Stimulated activated naive B cell treated with anti-CD40 and anti-IgM and Interleukin-4, amounts not matched to agents 10 μg/mL and 1 μg/mL and 100 μg/mL, for 72 hours (primary cell): ENCODE results near the gene TDRD12.

Experiments
- ATAC-seq, 2 donors: fragments of 150-1000 bp; cut with Tn5 transposase; replicated peaks; 2 replicates each; pipeline ENCODE4 v1.10.0; 2021; ENCODE audit warnings: moderate library complexity in 1 of 2
- DNase-seq: peaks from one replicate; pipeline ENCODE4 v3.0.0; 2021
- H3K27ac Mint-ChIP-seq: one replicate; pipeline ENCODE4 v1.8.0; 2022; ENCODE audit warnings: mild to moderate bottlenecking, mixed read lengths
- H3K27me3 Mint-ChIP-seq, 2 donors: one replicate each; pipeline ENCODE4 v1.8.0; 2022; ENCODE audit warnings: mixed read lengths in 2 of 2
- H3K36me3 Mint-ChIP-seq, 2 donors: one replicate each; pipeline ENCODE4 v1.8.0; 2022; ENCODE audit warnings: mixed read lengths in 2 of 2, mild to moderate bottlenecking in 1 of 2
- H3K4me1 Mint-ChIP-seq, 2 donors: one replicate each; pipeline ENCODE4 v1.8.0; 2022; ENCODE audit warnings: mixed read lengths in 2 of 2, mild to moderate bottlenecking in 1 of 2
- H3K4me3 Mint-ChIP-seq, 2 donors: one replicate each; pipeline ENCODE4 v1.8.0; 2022; ENCODE audit warnings: mild to moderate bottlenecking in 2 of 2, mixed read lengths in 2 of 2, moderate library complexity in 1 of 2
- H3K9me3 Mint-ChIP-seq, 2 donors: one replicate each; pipeline ENCODE4 v1.8.0; 2022; ENCODE audit warnings: mixed read lengths in 2 of 2, mild to moderate bottlenecking in 1 of 2

Gene TDRD12, protein sequence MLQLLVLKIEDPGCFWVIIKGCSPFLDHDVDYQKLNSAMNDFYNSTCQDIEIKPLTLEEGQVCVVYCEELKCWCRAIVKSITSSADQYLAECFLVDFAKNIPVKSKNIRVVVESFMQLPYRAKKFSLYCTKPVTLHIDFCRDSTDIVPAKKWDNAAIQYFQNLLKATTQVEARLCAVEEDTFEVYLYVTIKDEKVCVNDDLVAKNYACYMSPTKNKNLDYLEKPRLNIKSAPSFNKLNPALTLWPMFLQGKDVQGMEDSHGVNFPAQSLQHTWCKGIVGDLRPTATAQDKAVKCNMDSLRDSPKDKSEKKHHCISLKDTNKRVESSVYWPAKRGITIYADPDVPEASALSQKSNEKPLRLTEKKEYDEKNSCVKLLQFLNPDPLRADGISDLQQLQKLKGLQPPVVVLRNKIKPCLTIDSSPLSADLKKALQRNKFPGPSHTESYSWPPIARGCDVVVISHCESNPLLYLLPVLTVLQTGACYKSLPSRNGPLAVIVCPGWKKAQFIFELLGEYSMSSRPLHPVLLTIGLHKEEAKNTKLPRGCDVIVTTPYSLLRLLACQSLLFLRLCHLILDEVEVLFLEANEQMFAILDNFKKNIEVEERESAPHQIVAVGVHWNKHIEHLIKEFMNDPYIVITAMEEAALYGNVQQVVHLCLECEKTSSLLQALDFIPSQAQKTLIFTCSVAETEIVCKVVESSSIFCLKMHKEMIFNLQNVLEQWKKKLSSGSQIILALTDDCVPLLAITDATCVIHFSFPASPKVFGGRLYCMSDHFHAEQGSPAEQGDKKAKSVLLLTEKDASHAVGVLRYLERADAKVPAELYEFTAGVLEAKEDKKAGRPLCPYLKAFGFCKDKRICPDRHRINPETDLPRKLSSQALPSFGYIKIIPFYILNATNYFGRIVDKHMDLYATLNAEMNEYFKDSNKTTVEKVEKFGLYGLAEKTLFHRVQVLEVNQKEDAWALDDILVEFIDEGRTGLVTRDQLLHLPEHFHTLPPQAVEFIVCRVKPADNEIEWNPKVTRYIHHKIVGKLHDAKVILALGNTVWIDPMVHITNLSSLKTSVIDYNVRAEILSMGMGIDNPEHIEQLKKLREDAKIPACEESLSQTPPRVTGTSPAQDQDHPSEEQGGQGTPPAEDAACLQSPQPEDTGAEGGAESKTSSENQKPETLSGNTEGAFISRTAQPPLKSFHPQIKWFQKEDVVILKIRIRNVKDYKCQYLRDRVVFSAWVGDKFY (N-terminal part only)

DNA sequence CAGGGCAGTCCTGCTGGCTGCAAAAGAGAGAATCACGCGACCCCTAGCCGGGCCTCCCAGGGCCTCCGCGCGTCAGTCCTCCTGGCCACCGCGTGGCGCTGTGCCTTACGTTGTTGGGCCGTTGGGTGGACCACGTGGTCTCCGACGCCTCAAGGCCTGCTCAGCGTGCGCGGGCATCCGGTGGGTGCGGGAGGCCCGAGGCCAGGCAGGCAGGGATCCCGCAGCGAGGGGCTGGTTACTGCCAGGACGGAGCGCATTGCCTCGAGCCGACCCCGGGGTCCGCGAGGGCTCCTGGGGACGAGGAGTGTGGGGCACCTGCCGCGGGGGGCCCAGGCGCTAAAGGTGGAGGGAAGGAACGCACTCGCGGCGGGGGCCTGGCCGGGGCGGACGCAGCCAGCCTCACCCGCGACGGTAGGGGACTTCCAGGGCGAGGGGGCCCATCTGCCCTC lies at the start of gene TDRD12:
Gene TDRD12, plus strand, starts transcription at position 157 of the 449 bp plus-strand sequence. CDS start 306 bp downstream, outside the sequence.
- ATAC-seq (no peak), DNase-seq (no peak)
- no peak within 1 kb of the TSS for H3K27ac Mint-ChIP-seq
- H3K36me3 Mint-ChIP-seq: peaks cover 9 to 23% of the 10 kb centered on the region in 2 donors
- H3K4me3 Mint-ChIP-seq: no peak within 1 kb of the TSS
- H3K9me3 Mint-ChIP-seq: peaks cover 0 to 3% of the 10 kb centered on the region in 2 donors
- H3K4me1 Mint-ChIP-seq: no peaks in the 10 kb centered on the region
- no peaks in the 10 kb centered on the region for H3K27me3 Mint-ChIP-seq

DNA sequence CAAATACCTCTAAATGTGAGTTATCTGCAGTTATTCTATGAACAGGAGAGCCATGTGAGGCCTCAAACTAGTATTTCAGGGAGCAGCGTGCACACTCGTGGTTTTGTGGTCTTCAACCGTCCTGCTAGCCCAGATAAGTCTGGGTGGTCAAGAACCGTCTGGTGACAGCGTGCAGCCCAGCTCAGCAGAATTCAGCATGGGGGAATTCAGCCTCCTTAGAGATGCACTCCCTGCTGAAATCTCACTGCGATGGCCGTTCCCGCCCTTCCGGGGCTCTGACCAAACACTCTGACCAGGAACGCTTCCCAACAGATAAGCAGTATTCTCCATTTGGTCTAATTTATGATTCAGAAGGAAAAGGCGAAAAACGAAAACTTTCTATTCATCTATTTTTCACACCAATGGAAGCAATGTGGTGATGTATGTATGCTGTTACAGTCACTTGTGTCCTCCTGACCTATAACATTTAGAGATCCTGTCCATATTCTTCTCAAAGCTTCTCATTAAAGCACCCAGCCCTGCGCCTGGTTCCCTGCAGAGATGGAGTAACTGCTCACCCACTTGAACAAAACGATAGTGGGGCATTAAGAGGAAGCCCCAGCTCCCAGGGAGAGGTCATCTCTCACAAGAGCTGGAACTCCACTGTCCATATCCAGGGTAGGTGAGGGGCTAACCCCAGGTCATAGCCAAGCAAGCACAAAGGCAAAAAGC lies 47.5 kb upstream of the TDRD12 start:
- Mint-ChIP-seq H3K4me1 (peaks cover 23 to 45% of the 10 kb centered on the region in 2 donors), H3K27me3 (peaks cover 6 to 9% of the 10 kb centered on the region in 2 donors), H3K36me3 (peaks cover 10 to 11% of the 10 kb centered on the region in 2 donors), H3K4me3 (no peak overlapping the region), H3K27ac (no peak overlapping the region), H3K9me3 (no peaks in the 10 kb centered on the region)
- DNase-seq: no peak
- ATAC-seq: no peak

DNA sequence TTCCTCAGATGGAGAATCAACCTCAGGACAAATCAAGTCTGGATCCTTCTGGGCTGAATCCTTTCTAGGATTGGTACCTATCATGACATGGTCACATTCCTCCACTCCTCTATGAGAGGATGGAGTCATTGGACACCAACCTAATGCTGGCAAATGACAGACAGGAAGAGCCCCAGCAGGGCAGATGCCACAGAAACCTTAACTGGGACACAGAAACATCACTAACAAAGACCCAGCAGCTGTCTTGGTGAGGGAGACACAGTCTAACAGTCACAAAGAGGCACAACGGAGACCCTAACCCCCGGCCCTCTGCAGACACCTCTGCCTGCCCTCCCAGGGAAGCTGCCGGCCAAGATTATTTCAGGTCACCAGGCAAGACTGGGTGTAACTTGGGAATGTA lies 46.7 kb upstream of the TDRD12 start:
- H3K9me3 Mint-ChIP-seq: no peaks in the 10 kb centered on the region
- no peak for ATAC-seq
- no peak for DNase-seq
- H3K36me3 Mint-ChIP-seq: peaks cover 9 to 10% of the 10 kb centered on the region in 2 donors
- H3K4me1 Mint-ChIP-seq: peaks cover 24 to 52% of the 10 kb centered on the region in 2 donors
- H3K4me3 Mint-ChIP-seq: peak overlapping the region in 1 of 2 donors; percentile 18
- no peak overlapping the region for H3K27ac Mint-ChIP-seq
- peaks cover 13 to 17% of the 10 kb centered on the region in 2 donors for H3K27me3 Mint-ChIP-seq

DNA sequence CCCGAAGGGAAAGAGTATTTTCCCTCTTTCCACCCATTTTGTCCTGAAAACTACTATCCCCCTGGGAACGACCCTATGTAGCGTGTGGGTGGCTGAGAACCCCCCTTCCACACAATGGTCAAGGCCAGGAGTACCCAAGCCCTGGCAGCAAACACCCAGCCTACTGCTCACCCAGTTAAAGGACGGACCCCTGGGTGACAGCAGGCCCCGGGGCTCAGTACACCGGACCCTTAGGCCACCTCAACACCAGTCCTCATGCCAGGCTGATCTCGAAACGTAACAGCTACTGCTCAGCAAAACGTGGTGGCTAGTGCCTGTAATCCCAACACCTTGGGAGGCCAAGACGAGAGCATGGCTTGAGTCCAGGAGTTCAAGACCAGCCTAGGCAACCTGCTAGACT lies 46.0 kb upstream of the TDRD12 start:
- no peak overlapping the region for H3K27ac Mint-ChIP-seq
- peaks cover 13 to 24% of the 10 kb centered on the region in 2 donors for H3K27me3 Mint-ChIP-seq
- no peaks in the 10 kb centered on the region for H3K9me3 Mint-ChIP-seq
- H3K4me3 Mint-ChIP-seq: peak overlapping the region; percentile 86 to 93
- peaks cover 9% of the 10 kb centered on the region in 2 donors for H3K36me3 Mint-ChIP-seq
- ATAC-seq (no peak), DNase-seq (no peak)
- peaks cover 24 to 52% of the 10 kb centered on the region in 2 donors for H3K4me1 Mint-ChIP-seq

DNA sequence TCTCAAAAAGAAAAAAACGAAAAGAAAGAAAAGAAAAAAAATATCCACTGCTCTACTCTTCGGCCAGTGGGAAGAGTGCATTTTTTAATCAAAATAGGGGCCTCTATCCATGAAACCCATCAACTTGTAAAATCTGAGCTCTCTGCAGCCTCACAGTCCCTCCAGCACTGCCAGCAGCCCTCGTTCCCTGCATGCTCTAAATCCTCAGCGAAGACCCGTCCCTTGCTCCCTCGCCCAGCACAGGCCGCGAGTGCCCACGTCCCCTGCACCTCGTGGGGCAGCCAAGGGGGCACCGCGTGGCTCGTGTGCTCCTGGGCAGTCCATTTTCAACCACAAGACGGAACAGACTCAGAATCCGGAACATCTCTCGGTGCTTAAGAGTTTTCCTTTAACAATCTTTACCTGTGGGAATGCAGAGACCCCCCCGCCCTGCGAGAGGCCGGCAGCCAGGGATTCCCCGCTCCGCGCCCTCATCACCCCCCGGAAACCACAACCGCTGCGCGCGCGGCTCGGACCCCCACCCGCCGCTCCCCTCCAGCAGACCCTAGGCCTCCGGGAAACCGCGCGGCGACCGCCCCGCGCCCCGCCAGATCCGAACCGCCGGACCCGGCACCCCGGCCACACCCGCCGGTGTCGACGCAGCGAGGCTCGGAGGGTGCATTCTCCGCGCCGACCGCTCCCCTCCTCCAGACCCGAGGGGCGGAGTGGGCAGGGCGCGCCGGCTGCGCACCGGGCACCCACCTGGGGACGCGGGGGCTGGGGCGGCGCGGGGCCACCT lies 45.2 kb upstream of the TDRD12 start:
- Mint-ChIP-seq H3K4me3 (peak overlapping the region; percentile 86 to 93), H3K9me3 (no peaks in the 10 kb centered on the region), H3K4me1 (peaks cover 22 to 52% of the 10 kb centered on the region in 2 donors), H3K36me3 (peaks cover 5 to 8% of the 10 kb centered on the region in 2 donors), H3K27ac (peak overlapping the region; percentile 94), H3K27me3 (peaks cover 13 to 24% of the 10 kb centered on the region in 2 donors)
- DNase-seq (no peak), ATAC-seq (no peak)

DNA sequence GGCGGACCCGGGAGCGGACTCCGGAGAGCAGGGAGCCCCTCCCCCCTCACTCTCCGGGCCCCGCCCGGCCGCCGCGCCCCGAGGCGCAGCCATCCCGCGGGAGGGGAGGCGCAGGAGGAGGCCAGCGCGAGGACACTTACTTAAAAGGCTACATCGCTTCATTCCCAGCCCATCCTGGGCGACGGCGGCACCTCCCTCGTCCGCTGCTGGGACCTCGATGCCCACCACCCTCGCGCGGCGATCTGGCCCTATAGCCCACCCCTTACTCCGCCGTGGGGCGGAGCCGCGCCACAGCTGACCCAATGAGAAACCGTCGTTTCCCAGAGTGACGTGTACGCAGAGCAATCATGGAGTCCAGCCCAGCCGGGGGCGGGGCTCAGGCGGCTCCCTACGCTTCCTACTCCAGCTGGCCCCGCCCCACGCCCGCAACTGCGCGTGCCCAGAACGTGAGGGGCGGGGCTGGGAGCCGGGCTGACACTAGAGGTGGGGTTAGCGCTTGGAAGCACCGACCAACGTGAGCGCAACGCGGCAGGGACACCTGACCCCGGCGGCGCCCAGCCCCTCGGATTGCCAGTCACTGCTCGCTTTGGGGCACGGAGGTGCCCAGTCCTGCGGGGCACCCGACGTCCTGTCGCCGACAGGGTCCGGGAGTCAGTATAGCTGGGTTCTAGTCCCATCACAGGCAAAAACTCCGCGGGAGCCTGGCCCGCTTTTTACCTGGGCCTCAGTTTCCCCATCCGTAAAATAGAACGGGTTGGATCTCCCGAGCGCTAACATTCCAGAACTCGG lies 44.4 kb upstream of the TDRD12 start, which contains the start of gene ANKRD27:
Gene ANKRD27, minus strand, starts transcription at position 250 of the 789 bp plus-strand sequence. CDS start 16,165 bp downstream, outside the sequence.
- ATAC-seq (peak; percentile 96 to 98), DNase-seq (peak; percentile 97)
- peak within 1 kb of the TSS; percentile 94 for H3K27ac Mint-ChIP-seq
- H3K27me3 Mint-ChIP-seq: peaks cover 13 to 24% of the 10 kb centered on the region in 2 donors
- H3K4me3 Mint-ChIP-seq: peak within 1 kb of the TSS; percentile 86 to 93
- no peaks in the 10 kb centered on the region for H3K9me3 Mint-ChIP-seq
- peaks cover 16 to 50% of the 10 kb centered on the region in 2 donors for H3K4me1 Mint-ChIP-seq
- peaks cover 0 to 3% of the 10 kb centered on the region in 2 donors for H3K36me3 Mint-ChIP-seq

DNA sequence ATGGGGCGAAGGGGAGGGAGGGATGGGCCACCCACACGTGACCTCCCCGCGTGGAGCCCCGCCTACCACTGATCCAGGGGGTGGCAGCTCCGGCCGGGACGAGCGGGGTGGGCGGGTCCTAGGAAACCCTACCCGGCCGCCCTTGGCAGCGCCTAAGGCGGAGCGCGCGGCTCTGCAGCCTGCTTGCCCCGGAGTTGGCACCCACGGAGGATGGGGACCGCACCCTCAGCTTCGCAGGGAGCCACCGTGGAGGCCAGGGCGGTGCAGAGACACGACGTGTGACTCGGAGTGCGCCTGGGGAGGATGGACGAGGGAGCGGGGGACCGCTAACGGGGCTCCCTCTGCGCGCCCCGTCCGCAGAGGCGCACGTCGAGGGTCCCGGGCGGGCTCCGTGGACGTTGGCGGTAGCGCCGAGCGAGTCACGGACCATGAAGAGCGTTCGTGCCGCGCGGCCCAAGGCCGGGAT lies 43.8 kb upstream of the TDRD12 start, which contains the start of gene RGS9BP:
Gene RGS9BP, plus strand, starts transcription at position 129 of the 466 bp plus-strand sequence. CDS start 416 bp downstream, outside the sequence.
- Mint-ChIP-seq H3K4me3 (peak within 1 kb of the TSS; percentile 84 to 86), H3K4me1 (peaks cover 16 to 47% of the 10 kb centered on the region in 2 donors), H3K27me3 (peaks cover 13 to 24% of the 10 kb centered on the region in 2 donors), H3K27ac (peak within 1 kb of the TSS; percentile 81), H3K9me3 (no peaks in the 10 kb centered on the region), H3K36me3 (peaks cover 0 to 3% of the 10 kb centered on the region in 2 donors)
- ATAC-seq (peak; percentile 31 to 33), DNase-seq (peak; percentile 32)

DNA sequence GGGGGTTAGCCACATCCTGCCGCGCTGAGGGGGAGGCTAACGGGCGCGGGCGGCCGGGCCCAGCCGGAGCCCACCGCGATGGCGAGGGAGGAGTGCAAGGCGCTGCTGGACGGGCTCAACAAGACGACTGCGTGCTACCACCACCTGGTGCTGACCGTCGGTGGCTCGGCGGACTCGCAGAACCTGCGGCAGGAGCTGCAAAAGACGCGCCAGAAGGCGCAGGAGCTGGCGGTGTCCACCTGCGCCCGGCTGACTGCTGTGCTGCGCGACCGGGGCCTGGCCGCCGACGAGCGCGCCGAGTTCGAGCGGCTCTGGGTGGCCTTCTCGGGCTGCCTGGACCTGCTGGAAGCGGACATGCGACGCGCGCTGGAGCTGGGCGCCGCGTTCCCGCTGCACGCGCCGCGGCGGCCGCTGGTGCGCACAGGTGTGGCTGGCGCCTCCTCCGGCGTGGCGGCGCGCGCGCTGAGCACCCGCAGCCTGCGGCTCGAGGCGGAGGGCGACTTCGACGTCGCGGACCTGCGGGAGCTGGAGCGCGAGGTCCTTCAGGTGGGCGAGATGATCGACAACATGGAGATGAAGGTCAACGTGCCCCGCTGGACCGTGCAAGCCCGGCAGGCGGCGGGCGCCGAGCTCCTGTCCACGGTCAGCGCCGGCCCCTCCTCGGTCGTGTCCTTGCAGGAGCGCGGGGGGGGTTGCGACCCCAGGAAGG lies 43.2 kb upstream of the TDRD12 start:
- DNase-seq: no peak
- H3K4me3 Mint-ChIP-seq: peak overlapping the region; percentile 84 to 86
- no peak for ATAC-seq
- peaks cover 16 to 47% of the 10 kb centered on the region in 2 donors for H3K4me1 Mint-ChIP-seq
- H3K27ac Mint-ChIP-seq: peak overlapping the region; percentile 81
- H3K36me3 Mint-ChIP-seq: peaks cover 0 to 3% of the 10 kb centered on the region in 2 donors
- H3K27me3 Mint-ChIP-seq: peaks cover 13 to 24% of the 10 kb centered on the region in 2 donors
- H3K9me3 Mint-ChIP-seq: no peaks in the 10 kb centered on the region

DNA sequence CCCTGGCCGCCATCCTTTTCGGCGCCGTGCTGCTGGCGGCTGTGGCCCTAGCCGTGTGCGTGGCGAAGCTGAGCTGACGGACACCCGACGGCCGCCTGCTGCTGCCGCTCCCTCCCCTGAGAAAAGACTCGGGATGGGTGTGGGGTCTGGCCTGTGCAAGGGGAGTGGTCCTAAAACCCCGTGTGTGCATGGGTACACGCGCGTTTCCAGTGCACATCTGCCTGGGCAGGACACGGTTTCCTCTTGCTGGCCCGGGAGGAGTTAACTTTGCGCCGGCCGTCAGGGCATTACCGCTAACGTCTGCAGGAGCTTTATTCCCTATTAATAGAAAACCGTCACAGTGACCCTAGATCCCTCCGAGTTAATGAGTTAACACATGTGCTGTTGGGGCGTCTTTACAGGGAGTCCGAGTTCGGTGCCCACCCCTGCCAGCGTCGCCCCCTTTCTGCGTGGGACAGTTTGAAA lies 42.6 kb upstream of the TDRD12 start:
- H3K27me3 Mint-ChIP-seq: peaks cover 13 to 24% of the 10 kb centered on the region in 2 donors
- no peaks in the 10 kb centered on the region for H3K9me3 Mint-ChIP-seq
- DNase-seq (no peak), ATAC-seq (no peak)
- peaks cover 0 to 3% of the 10 kb centered on the region in 2 donors for H3K36me3 Mint-ChIP-seq
- peaks cover 15 to 43% of the 10 kb centered on the region in 2 donors for H3K4me1 Mint-ChIP-seq
- H3K4me3 Mint-ChIP-seq: peak overlapping the region in 1 of 2 donors; percentile 30
- H3K27ac Mint-ChIP-seq: no peak overlapping the region

DNA sequence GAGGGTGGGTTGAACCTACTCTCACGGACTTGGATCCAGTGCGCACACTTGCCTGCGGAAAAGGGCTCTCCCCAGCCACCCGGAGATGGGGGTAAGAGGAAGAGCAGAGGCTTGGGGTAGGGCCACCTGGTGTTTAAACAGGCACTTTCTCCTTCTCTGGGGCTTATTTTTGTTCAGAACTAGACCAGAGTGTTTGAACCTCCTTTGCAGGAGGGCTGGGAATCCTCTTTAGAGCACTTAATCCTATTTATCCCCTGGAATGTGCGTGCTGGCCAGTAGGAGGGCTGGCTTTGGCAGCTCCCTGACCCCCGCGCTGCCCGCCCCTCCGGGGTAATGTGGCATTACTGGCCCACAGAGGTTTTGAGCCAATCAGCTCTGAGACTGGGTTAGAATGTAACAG lies 41.9 kb upstream of the TDRD12 start:
- DNase-seq: no peak
- Mint-ChIP-seq H3K4me3 (no peak overlapping the region), H3K27ac (no peak overlapping the region), H3K27me3 (peaks cover 17 to 24% of the 10 kb centered on the region in 2 donors), H3K36me3 (peaks cover 0 to 3% of the 10 kb centered on the region in 2 donors), H3K4me1 (peaks cover 12 to 36% of the 10 kb centered on the region in 2 donors), H3K9me3 (no peaks in the 10 kb centered on the region)
- ATAC-seq: no peak

DNA sequence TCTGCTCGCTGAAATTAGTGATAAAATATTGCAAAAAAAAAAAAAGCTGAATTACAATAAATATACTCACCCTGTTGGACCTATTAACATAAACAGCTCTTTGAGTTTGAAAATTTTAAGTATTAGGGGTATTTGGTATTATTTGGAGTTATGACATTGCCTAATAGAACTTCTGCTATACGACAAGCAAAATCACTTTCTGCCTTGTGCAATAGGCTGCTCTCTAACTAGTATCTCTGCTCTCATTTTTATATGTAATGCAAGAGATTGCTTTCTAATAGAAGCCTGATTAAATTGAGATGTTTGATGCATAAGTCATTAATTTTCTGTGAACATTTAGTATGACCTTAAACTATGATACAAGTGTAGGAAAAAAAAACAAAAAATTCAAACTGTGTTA lies 38.6 kb upstream of the TDRD12 start:
- H3K27ac Mint-ChIP-seq: no peak overlapping the region

More for the DNA sequence above, 38.6 kb upstream of the TDRD12 start:
- DNase-seq (no peak), ATAC-seq (no peak)
- Mint-ChIP-seq H3K9me3 (no peaks in the 10 kb centered on the region), H3K4me3 (no peak overlapping the region), H3K4me1 (peaks cover 1 to 10% of the 10 kb centered on the region in 2 donors), H3K36me3 (no peaks in the 10 kb centered on the region), H3K27me3 (peaks cover 13 to 19% of the 10 kb centered on the region in 2 donors)
